ENCODE results near the gene FLACC1. TPM values are rescaled to one million over a fixed set of nuclear protein-coding genes. Genes with fewer than 3 reads are reported as not detected.

Gene FLACC1
- total RNA-seq, 4 donors from 2014 or later: 0.68 to 4.7 (median 1.9) TPM

DNA sequence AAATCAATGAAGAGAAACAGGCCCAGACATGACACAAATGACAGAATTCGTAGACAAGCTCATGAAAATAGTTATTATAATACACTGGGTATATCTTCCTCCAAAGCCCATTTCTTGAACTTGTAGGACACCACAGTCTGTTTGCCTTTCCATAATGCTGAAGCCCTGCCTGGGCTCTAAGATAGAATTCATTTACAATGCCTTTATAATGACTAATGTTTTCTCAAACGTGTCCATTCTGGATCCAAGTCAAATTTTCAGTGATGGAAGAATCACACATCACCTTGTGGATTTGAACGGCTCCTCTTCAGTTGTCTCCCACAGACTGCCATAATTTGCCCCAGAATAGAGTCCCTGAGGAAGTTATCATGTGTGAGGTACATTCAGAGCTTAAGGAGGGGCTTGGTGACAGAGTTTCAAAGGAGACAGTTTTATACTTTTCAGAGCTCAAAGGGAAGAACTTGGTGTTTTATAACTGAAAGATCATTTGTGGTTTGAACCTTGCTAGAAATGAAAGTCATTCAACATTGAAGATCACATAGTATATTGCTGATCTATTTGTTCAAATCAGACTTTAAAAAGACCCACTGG is 58.6 kb downstream of the FLACC1 start:
- TF ChIP-seq, protein P1, sequence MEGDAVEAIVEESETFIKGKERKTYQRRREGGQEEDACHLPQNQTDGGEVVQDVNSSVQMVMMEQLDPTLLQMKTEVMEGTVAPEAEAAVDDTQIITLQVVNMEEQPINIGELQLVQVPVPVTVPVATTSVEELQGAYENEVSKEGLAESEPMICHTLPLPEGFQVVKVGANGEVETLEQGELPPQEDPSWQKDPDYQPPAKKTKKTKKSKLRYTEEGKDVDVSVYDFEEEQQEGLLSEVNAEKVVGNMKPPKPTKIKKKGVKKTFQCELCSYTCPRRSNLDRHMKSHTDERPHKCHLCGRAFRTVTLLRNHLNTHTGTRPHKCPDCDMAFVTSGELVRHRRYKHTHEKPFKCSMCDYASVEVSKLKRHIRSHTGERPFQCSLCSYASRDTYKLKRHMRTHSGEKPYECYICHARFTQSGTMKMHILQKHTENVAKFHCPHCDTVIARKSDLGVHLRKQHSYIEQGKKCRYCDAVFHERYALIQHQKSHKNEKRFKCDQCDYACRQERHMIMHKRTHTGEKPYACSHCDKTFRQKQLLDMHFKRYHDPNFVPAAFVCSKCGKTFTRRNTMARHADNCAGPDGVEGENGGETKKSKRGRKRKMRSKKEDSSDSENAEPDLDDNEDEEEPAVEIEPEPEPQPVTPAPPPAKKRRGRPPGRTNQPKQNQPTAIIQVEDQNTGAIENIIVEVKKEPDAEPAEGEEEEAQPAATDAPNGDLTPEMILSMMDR (IDR thresholded peaks at IDR 0.05; ENCODE audit: low read depth): no peak

DNA sequence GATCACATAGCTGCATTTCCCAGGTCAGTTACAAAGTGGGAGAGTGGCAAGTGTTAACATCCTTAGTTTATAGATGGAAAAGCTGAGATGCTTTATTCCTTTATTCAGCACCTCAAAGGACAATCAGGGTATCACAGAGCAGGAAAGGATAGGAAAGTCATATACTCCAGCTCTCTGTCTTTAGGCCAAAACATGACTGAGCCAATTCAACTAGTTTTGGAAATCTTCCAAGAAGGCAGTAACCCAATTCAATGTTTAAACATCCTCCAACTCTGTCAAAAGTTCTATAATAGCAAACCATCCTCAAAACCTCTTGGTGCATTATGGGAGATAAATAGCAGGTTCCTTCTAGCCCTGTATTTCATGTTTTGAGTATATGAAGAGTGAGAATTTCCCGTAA is 71.6 kb downstream of the FLACC1 start:
- TF ChIP-seq, protein P1 (IDR thresholded peaks at IDR 0.05; ENCODE audit: low read depth): no peak

DNA sequence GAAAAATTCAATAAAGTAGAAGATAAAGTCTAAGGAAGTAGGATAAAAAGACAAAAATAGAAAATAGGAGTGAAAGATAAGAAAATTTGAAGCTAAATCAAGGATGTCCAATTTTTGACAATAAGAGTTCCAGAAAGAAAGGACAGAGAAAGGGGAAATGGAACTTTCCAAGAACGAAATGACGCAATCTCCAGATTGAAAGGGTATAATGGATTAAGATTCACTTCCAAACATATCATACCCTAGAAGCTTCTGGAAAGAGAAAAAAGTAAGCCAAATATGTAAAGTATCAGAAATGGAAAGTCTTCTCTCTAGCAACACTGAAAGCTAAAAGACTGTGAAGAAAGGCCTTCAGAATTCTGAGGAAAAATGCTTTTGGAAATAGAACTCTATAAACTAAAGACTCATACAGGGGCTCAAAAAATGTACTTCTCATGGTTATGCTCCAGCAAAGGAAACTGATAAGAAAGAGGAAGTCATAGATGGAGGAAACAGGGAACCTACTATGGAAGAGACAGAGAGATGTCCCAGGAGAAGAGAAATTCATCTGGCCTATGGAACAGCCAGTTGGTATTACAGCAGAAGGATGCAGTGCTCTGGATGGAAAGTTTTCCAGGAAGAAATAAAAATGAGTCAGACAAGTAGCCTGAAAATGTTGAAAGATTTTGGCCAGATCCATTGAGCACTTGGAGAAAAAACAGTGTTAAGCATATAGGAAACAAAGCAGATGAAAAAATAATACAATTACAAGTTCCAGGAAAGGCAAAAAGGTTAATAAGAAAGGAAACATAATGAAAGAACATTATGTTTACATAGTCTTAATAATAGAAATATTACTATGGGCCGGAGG is 76.7 kb downstream of the FLACC1 start:
- TF ChIP-seq, protein P1 (IDR thresholded peaks at IDR 0.05; ENCODE audit: low read depth): no peak

DNA sequence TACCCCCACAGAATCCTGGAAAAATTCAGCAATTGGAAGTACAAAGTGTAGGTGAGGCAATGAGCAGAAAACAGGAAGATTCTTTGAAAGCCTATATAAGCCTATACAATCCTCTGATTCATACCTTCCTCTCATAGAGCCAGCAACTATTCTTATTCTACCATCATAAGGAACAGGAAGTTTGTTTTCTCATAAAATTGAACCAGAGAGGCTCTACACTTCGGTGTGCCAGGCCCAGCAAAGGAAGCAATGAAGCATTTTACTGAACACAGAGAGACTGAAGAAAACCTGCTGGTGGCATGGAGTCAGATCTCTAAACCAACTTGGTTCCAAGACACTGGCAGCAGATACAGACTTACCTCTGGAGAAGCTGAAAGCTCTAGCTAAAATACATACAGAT is 78.1 kb downstream of the FLACC1 start:
- TF ChIP-seq, protein P1 (IDR thresholded peaks at IDR 0.05; ENCODE audit: low read depth): no peak

DNA sequence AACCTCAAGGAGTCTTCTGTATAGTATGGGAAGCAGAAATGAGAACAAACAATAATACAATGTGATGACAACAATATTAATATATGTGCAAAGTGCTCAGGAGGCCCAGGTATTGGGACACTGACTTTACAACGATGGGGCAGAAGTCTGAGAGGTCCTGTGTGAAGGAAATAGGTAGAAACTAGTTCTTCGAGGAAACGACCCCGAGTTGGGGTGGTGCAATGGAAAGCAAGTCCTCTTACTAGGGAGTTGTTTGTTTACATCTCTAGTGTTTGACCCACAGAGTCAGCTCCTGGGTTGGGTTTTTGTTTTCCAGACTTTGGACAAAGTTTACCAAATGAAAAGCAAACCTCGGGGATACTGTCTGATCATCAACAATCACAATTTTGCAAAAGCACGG is 80.6 kb downstream of the FLACC1 start:
- TF ChIP-seq, protein P1 (IDR thresholded peaks at IDR 0.05; ENCODE audit: low read depth): no peak

DNA sequence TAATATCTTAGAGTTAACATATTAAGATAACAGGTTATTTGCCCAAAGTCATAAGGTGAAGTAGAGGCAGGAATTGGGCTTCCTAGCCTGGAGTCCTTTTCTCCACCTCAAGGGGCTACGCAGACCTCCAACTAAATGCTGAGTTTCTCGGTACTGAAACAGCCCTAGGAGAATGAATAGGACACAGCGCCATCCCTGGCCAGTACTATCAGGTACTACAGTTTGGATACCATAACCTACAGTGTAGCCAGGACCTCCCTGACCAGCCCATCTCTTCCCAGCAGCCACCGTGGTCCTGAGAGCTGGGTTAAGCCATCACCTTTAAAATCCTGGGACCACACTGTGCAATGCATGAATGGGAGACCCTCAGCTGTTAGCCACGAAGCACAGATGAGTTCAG is 81.2 kb downstream of the FLACC1 start:
- TF ChIP-seq, protein P1 (IDR thresholded peaks at IDR 0.05; ENCODE audit: low read depth): no peak

DNA sequence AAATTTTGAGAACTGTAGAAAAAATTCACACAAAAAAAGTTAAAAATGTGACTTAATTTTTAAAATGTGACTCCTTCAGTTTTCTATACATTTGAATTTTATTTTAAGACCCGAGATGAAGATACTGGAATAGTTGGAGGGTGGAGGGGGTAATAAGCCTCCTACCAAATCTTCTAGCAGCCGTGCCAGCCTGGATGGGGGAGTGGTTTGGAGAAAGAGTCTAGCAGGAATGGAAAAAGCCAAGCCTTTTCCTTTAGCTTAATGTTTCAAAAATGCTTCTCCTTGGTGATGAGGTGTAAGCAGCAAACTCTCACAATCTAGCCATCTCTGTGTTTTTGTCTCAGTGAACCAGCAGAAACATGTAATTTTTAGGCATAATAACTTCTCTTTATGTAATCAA is 82.1 kb downstream of the FLACC1 start:
- TF ChIP-seq, protein P1 (IDR thresholded peaks at IDR 0.05; ENCODE audit: low read depth): no peak

Data from subcutaneous adipose tissue (tissue), 4 donors.